Nucleus accumbens (tissue), 56 donors: ENCODE results near the gene RBM4.

Experiments used
- DNase-seq, 56 donors: peaks; one replicate each; lab custom pipeline; 2025; lab: John Stamatoyannopoulos, UW

The RBM4 gene

GRCh38 chr11:66687831-66688281, 49.4 kb downstream of the RBM4 start:
- DNase-seq: peak in 8 of 56 donors; percentile 4 to 33 (median 15)

DNA sequence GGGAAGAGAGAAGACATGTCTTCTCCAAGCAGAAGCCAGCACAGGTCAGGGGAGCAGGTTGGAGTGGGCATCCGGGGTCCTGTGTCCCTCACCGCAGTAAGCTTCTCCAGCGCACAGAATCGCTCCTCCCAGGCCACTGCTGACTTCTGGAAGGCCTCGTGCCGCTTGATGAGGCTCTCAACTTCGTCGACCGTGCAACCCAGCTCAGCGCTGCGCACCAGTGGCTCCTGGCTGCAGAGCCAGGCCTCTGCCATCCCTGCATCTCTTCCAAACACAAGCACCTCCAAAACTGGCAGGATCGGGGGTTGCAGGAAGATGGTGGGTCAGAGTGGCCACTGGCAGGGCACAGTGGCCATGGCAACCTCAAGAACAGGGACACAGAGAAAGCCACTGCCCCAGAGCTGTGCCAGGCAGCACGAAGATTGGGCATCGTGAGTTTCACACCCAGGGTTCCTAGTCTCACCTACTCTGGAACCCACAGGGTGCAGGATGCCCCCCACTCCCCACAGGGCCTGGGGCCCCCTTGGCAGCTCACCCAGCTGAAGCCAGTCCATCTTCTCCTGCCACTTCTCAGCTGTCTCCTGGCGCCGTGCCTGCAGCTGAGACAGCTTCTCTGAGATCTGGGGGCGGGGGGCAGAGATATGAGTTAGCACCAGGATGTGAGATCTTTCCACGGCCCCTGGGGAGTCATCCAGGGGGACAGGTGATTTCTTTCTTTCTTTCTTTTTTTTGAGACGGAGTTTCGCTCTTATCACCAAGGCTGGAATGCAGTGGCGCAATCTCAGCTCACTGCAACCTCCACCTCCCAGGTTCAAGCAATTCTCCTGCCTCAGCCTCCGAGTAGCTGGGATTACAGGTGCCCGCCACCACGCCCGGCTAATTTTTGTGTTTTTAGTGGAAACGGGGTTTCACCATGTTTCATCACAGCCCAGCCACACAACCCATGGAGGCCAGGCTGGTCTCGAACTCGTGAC, 50.3 kb downstream of the RBM4 start:
- no peak for DNase-seq

- no peak for DNase-seq
These were observed 51.4 kb downstream of the RBM4 start for GRCh38 chr11:66689661-66690590.

GRCh38 chr11:66691311-66691980, 52.9 kb downstream of the RBM4 start:
- DNase-seq: no peak

GRCh38 chr11:66692446-66692845, 53.9 kb downstream of the RBM4 start:
- DNase-seq: no peak

DNA sequence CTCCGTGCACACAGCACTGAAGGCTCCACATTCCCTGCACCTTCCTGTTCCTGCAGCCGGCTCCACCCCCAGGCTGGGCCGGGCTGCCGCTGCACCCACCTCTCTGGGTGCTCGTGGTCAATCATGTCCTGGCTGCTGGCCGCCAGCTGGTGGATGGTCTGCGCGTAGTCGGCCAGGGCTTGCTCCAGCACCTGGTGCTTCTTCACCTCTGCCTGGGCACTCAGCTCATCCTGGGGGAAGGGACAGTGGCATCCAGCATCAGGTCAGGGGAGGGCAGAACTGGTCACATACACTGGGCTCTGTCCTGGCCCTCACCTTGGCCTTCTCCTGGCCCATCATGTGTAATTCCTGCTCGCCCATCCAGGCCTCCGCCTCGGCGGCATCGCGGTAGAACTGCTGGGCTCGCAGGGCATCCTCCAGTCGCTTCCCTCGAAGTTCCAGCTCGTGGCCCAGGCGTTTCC, 54.4 kb downstream of the RBM4 start:
- no peak for DNase-seq

GRCh38 chr11:66693356-66694055, 55.0 kb downstream of the RBM4 start:
- no peak for DNase-seq

GRCh38 chr11:66694056-66694410, 55.5 kb downstream of the RBM4 start:
- no peak for DNase-seq

GRCh38 chr11:66694732-66695207, 56.3 kb downstream of the RBM4 start:
- DNase-seq: peak in 51 of 56 donors; percentile 21 to 89 (median 57)
